Measurements from ENCODE around the gene FAM136A.

GRCh38 chr2:70328921-70329561, 27.2 kb upstream of the FAM136A start:
- TF ChIP-seq CTCF (IDR thresholded peaks at IDR 0.05): no peak
- no peak for TF ChIP-seq ZFX (IDR thresholded peaks at IDR 0.05; ENCODE audit: borderline replicate concordance)

Measured in 22Rv1 (cell line).